HCEC 1CT (cell line): Measurements from ENCODE around the gene DCUN1D2.
"Not testable (repeated sequence)": the region's sequence is repeated elsewhere in the genome, so short reads cannot be mapped to it uniquely, and the experiment has no call there.

Source experiments
- DNase-seq: peaks from one replicate; pipeline ENCODE4 v3.0.0-alpha.2; 2017

The DCUN1D2 gene

DNA sequence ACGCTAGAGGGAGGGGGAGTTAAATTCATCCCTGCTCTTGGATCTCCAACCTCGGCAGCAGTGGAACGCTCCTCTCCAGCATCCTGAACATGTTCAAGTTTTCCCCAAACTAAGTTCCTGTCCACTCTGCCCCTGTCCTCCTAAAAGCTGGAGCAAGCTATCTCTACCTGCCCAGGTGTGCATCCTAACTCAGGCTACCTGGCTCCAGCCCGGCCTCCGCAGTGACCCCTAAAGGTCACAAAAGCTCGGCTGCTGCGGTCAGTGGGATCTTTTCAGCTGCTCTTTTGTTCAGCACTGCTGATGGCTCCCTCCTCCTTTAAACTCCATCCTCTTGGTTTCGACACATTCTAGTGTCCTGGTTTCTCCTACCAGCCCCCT lies 1.4 kb downstream of the DCUN1D2 start:
- DNase-seq, result peak; percentile 5

DNA sequence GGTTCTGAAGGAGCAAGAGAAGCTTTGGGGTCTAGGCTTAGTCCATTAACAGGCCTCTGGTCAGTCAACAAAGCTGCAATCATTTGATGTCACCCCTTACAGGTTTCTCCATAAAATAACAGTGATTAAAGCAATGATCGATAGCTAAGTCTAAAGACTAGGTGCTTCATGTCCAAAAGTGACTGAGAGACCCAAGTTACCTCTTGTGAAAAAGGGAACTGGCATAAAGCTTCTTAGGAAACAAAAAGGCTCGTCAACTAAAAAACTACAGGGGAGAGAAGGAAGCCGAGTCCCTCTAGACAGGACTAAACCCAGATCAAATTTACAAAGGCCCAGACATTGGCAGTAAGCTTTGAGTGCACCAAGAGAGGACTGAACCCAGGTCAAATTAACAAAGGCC lies 2.2 kb downstream of the DCUN1D2 start:
- DNase-seq, result no peak

DNA sequence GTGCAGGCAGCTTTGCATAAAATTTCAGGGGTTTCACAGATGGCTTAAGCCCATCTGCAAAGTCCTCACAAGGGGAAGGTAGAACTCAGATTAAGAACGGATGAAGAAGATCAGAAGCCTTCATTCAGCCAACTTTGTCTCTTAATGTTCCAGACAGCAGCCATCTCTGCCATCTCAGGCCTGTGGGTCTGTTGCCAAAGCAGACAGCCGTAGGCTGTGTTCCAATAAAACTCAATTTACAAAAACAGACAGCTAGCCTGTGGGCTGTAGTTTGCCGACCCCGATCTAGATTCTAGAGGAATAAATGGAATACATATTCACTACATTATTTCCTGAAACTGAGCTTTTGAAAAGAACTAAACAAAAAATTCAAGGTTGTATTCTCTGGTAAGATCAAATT lies 3.8 kb downstream of the DCUN1D2 start:
- no peak for DNase-seq

DNA sequence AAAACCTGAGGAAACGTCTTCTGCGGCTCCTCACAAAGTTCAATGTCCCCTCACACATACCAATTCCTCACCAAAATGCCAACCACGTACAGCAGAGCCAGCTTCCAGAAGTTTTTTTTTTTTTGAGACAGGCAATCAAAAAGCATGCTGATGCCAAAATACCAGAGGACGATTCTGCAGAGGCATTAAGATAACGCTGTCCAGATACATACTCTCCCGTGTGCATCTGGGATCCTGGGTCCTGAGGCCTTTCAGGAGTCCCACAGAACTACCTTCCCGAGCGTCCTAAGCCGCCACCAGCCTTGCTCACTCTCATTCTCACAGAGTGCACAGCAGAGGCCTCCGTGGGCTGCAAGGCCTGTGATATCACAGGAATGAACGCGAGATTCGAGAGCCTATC lies 5.0 kb downstream of the DCUN1D2 start:
- no peak for DNase-seq

- DNase-seq, result no peak
Measured at GRCh38 chr13:113483504-113484293, 6.8 kb downstream of the DCUN1D2 start.

DNA sequence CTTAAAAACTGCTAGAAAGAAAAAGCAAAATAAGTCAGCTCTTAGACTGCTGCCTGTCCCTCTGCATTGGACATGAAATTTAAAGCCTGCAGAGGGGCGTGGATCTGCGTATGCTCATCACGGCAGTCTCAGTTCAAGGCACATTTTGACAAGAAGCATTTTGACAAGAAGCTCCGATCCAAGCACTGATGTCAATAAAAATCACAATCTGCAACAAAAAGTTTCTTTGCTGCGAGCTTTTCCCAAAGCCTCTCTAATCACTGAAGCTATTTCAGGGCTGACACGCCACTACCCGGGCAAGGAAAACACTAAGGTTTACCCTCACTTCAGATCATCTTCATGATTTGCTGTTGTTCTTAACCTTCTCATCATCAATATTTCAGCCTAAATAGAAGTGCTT lies 7.4 kb downstream of the DCUN1D2 start:
- no peak for DNase-seq

DNA sequence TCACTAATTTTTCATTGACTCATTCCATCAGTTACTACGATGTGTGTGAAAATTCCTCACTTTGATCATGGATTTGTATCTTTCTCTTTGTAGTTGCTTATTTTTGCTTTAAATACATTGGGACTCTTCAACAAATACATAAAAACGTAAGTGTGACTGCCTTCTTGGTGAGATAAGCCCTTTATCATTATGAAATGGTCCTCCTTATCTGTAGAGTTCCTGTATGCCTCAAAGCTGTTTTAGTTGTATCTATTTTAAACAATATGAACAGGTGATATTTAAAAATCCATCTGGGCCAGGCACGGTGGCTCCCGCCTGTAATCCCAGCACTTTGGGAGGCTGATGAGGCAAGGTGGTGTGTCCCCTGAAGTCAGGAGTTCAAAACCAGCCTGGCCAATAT lies 11.3 kb downstream of the DCUN1D2 start:
- no peak for DNase-seq

- DNase-seq, result no peak
Measured at GRCh38 chr13:113477724-113478123, 12.8 kb downstream of the DCUN1D2 start.

DNA sequence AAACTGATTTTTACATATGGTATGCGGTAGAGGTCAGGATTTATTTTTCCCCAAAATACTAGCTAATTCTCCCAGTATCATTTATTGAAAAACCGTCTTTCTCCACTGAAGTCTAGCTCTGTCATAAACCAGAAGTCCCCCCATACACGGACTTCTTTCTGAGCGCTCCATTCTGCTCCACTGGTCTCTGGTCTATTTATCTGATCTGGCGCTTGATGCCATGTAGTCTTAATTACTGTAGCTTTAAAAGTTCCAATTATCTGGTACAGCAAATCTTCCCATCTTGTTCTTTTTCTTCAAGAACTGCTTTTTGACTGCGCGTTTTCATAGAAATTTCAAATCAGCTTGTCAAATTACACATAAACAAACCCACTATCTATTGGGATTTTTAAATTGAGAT lies 13.7 kb downstream of the DCUN1D2 start:
- DNase-seq, result no peak

- no peak for DNase-seq
Measured at GRCh38 chr13:113475911-113476310, 14.6 kb downstream of the DCUN1D2 start.

- no peak for DNase-seq
Measured at GRCh38 chr13:113475280-113475679, 15.2 kb downstream of the DCUN1D2 start.

- DNase-seq, result no peak
Measured at GRCh38 chr13:113474179-113474578, 16.3 kb downstream of the DCUN1D2 start.

DNA sequence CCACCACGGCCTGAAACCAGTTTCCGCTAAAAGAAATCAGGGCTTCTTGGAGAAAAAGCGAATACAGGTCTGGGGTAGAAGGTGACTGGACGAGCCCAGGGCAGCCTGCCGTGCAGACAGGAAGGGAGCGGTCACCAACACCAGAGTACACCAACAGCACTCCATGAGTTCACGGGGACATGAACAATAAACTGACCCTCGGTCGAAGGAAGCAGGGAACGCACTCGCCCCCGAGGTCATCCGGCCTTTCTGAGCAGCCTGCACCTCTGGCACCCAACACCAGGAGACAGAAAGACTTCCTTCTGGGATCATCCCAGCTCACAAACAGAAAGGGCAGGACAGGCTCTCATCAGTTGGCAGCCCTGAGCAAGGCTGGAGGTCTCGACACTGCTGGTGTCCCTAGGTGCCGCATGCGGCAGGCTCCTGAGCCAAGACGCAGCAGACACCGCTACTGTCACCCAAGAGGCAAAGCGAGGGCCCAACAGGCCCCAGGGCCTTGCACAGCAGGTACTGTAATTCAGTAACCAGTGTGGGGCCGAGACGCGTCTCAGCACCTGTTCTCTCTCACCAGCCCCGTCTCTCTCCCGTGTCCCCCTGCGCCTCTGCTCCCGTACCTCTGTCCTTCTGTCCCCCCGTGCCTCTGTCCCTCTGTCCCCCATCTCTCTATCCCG lies 18.0 kb downstream of the DCUN1D2 start:
- no peak for DNase-seq

- DNase-seq, result no peak
Measured at GRCh38 chr13:113471844-113472243, 18.7 kb downstream of the DCUN1D2 start.

GRCh38 chr13:113470635-113471163 lies 19.8 kb downstream of the DCUN1D2 start:
- DNase-seq, result not testable (repeated sequence)

- no peak for DNase-seq
Measured at GRCh38 chr13:113470073-113470472, 20.4 kb downstream of the DCUN1D2 start.

DNA sequence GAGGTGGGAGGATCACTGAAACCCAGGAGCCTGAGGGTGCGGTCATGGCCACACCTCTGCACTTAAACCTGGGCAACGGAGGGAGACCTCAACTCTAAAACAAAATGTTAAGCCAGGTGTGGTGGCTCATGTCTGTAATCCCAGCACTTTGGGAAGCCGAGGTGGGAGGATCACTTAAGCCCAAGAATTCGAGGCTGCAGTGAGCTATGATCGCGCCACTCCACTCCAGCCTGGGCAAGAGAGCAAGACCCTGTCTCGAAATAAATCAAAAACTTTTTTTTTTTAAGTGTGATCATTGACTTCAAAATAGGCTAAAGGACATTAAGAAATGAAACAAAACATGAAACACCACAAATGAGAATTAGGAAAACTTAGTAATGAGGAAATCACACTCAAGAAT lies 20.9 kb downstream of the DCUN1D2 start:
- DNase-seq, result no peak

- no peak for DNase-seq
Measured at GRCh38 chr13:113468472-113469201, 21.9 kb downstream of the DCUN1D2 start.

- no peak for DNase-seq
Measured at GRCh38 chr13:113468029-113468428, 22.5 kb downstream of the DCUN1D2 start.

GRCh38 chr13:113466383-113466782 lies 24.1 kb downstream of the DCUN1D2 start:
- no peak for DNase-seq

DNA sequence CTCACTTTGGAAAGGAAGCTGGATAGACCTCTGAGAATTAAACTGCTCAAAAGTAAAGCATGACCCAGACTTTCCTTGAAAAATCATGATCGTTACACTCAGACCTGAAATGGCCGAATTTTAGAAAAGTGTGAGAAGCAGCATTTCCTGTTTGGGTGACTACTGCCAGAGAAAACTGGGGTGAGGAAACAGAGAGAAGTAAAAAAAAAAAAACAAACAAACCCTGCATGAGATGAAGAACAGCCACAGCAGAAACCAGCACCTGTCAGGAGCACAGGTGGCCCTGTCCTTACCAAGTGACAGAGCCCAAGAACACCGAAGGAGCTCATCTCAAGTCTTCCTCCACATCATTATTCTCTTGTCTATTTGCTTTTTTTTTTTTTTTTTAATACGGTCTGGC lies 25.2 kb downstream of the DCUN1D2 start:
- no peak for DNase-seq

DNA sequence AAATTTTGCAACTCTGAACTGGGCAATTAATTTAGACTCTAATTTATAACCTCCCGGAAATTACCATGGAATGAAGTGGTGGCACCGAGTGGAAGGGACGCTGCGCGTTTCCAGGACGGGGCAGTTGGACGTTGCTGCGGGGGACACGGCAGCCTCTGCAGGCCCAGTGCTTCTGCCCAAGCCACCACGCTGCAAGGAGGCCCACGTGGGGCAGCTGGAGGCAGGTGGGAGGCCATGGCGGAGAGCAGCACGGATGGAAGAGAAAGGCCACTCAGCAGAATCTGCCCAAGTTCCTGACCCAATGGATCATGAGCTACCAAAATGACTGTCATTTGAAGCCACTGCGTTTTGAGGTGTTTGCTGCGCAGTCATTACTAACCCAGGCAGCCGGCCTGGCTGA lies 26.0 kb downstream of the DCUN1D2 start:
- DNase-seq, result no peak

GRCh38 chr13:113461022-113461751 lies 29.3 kb downstream of the DCUN1D2 start:
- DNase-seq, result no peak
